Activated naive CD4-positive, alpha-beta T cell treated with anti-CD3 and anti-CD28 coated beads, Interleukin-2, amount 50 U/mL, for 24 hours (primary cell): Measurements from ENCODE around the gene SPECC1.
A peak's percentile ranks its signal among the peaks of the same experiment; 100 is the strongest.

Source experiments
- H3K27ac Mint-ChIP-seq: one replicate; pipeline ENCODE4 v1.8.0; 2021; ENCODE audit warnings: mild to moderate bottlenecking, mixed read lengths
- H3K27me3 Mint-ChIP-seq: one replicate; pipeline ENCODE4 v1.8.0; 2021; ENCODE audit warnings: mixed read lengths
- H3K36me3 Mint-ChIP-seq: one replicate; pipeline ENCODE4 v1.8.0; 2021; ENCODE audit warnings: mixed read lengths
- H3K4me1 Mint-ChIP-seq: one replicate; pipeline ENCODE4 v1.8.0; 2021; ENCODE audit warnings: mixed read lengths
- H3K4me3 Mint-ChIP-seq: one replicate; pipeline ENCODE4 v1.8.0; 2021; ENCODE audit warnings: mild to moderate bottlenecking, mixed read lengths
- H3K9me3 Mint-ChIP-seq: one replicate; pipeline ENCODE4 v1.8.0; 2021; ENCODE audit warnings: mixed read lengths

SPECC1 gene

GRCh38 chr17:20116683-20117309 is 107.6 kb downstream of the SPECC1 start:
- H3K4me1 Mint-ChIP-seq: peaks cover 3% of the 10 kb centered on the region
- H3K9me3 Mint-ChIP-seq: no peaks in the 10 kb centered on the region
- peaks cover 2% of the 10 kb centered on the region for H3K27me3 Mint-ChIP-seq
- no peaks in the 10 kb centered on the region for H3K36me3 Mint-ChIP-seq
- no peak overlapping the region for H3K27ac Mint-ChIP-seq
- H3K4me3 Mint-ChIP-seq: no peak overlapping the region

GRCh38 chr17:20118280-20118679 is 109.1 kb downstream of the SPECC1 start:
- Mint-ChIP-seq H3K9me3 (no peaks in the 10 kb centered on the region), H3K4me3 (no peak overlapping the region), H3K27me3 (peaks cover 2% of the 10 kb centered on the region), H3K4me1 (peaks cover 3% of the 10 kb centered on the region), H3K36me3 (no peaks in the 10 kb centered on the region), H3K27ac (no peak overlapping the region)

- H3K4me3 Mint-ChIP-seq: no peak overlapping the region
- H3K4me1 Mint-ChIP-seq: peaks cover 3% of the 10 kb centered on the region
- H3K27ac Mint-ChIP-seq: no peak overlapping the region
- no peaks in the 10 kb centered on the region for H3K9me3 Mint-ChIP-seq
- H3K36me3 Mint-ChIP-seq: no peaks in the 10 kb centered on the region
- peaks cover 2% of the 10 kb centered on the region for H3K27me3 Mint-ChIP-seq
Measured at GRCh38 chr17:20120836-20121235, 111.7 kb downstream of the SPECC1 start.

- Mint-ChIP-seq H3K4me3 (no peak overlapping the region), H3K9me3 (no peaks in the 10 kb centered on the region), H3K27me3 (peaks cover 2% of the 10 kb centered on the region), H3K27ac (peak overlapping the region; percentile 60), H3K36me3 (no peaks in the 10 kb centered on the region), H3K4me1 (peaks cover 3% of the 10 kb centered on the region)
Measured at GRCh38 chr17:20121359-20122253, 112.4 kb downstream of the SPECC1 start.

GRCh38 chr17:20122254-20122879 is 113.2 kb downstream of the SPECC1 start:
- Mint-ChIP-seq H3K36me3 (no peaks in the 10 kb centered on the region), H3K4me1 (no peaks in the 10 kb centered on the region), H3K4me3 (no peak overlapping the region), H3K27me3 (peaks cover 2% of the 10 kb centered on the region), H3K27ac (no peak overlapping the region), H3K9me3 (no peaks in the 10 kb centered on the region)

GRCh38 chr17:20123209-20123608 is 114.0 kb downstream of the SPECC1 start:
- Mint-ChIP-seq H3K27me3 (peaks cover 2% of the 10 kb centered on the region), H3K36me3 (no peaks in the 10 kb centered on the region), H3K4me1 (no peaks in the 10 kb centered on the region), H3K9me3 (no peaks in the 10 kb centered on the region), H3K4me3 (no peak overlapping the region), H3K27ac (no peak overlapping the region)

GRCh38 chr17:20125724-20126123 is 116.6 kb downstream of the SPECC1 start:
- H3K4me1 Mint-ChIP-seq: no peaks in the 10 kb centered on the region
- no peaks in the 10 kb centered on the region for H3K36me3 Mint-ChIP-seq

GRCh38 chr17:20127360-20128035 is 118.3 kb downstream of the SPECC1 start:
- no peak overlapping the region for H3K27ac Mint-ChIP-seq
- H3K36me3 Mint-ChIP-seq: peaks cover 2% of the 10 kb centered on the region
- H3K27me3 Mint-ChIP-seq: no peaks in the 10 kb centered on the region
- H3K4me3 Mint-ChIP-seq: no peak overlapping the region
- no peaks in the 10 kb centered on the region for H3K9me3 Mint-ChIP-seq
- H3K4me1 Mint-ChIP-seq: no peaks in the 10 kb centered on the region

More at GRCh38 chr17:20125724-20126123, 116.6 kb downstream of the SPECC1 start:
- Mint-ChIP-seq H3K27ac (no peak overlapping the region), H3K4me3 (no peak overlapping the region), H3K27me3 (peaks cover 2% of the 10 kb centered on the region), H3K9me3 (no peaks in the 10 kb centered on the region)

- Mint-ChIP-seq H3K36me3 (peaks cover 2% of the 10 kb centered on the region), H3K4me3 (no peak overlapping the region), H3K9me3 (no peaks in the 10 kb centered on the region), H3K4me1 (no peaks in the 10 kb centered on the region), H3K27me3 (no peaks in the 10 kb centered on the region), H3K27ac (no peak overlapping the region)
Measured at GRCh38 chr17:20128036-20128667, 119.0 kb downstream of the SPECC1 start.

- Mint-ChIP-seq H3K4me3 (no peak overlapping the region), H3K27me3 (no peaks in the 10 kb centered on the region), H3K4me1 (no peaks in the 10 kb centered on the region), H3K36me3 (peaks cover 2% of the 10 kb centered on the region), H3K9me3 (no peaks in the 10 kb centered on the region), H3K27ac (no peak overlapping the region)
Measured at GRCh38 chr17:20133517-20133916, 124.4 kb downstream of the SPECC1 start.

- peaks cover 2% of the 10 kb centered on the region for H3K27me3 Mint-ChIP-seq
- no peaks in the 10 kb centered on the region for H3K36me3 Mint-ChIP-seq
- H3K27ac Mint-ChIP-seq: no peak overlapping the region
- H3K4me3 Mint-ChIP-seq: no peak overlapping the region
- no peaks in the 10 kb centered on the region for H3K9me3 Mint-ChIP-seq
- H3K4me1 Mint-ChIP-seq: no peaks in the 10 kb centered on the region
Measured at GRCh38 chr17:20141198-20141972, 132.2 kb downstream of the SPECC1 start.

GRCh38 chr17:20142268-20142667 is 133.1 kb downstream of the SPECC1 start:
- no peaks in the 10 kb centered on the region for H3K4me1 Mint-ChIP-seq
- H3K9me3 Mint-ChIP-seq: no peaks in the 10 kb centered on the region
- H3K27ac Mint-ChIP-seq: no peak overlapping the region
- no peaks in the 10 kb centered on the region for H3K36me3 Mint-ChIP-seq
- H3K27me3 Mint-ChIP-seq: peaks cover 2% of the 10 kb centered on the region
- H3K4me3 Mint-ChIP-seq: no peak overlapping the region

- H3K4me3 Mint-ChIP-seq: no peak overlapping the region
- no peaks in the 10 kb centered on the region for H3K9me3 Mint-ChIP-seq
- H3K27me3 Mint-ChIP-seq: peaks cover 2% of the 10 kb centered on the region
- no peaks in the 10 kb centered on the region for H3K36me3 Mint-ChIP-seq
- H3K27ac Mint-ChIP-seq: no peak overlapping the region
- H3K4me1 Mint-ChIP-seq: no peaks in the 10 kb centered on the region
Measured at GRCh38 chr17:20143740-20144139, 134.6 kb downstream of the SPECC1 start.

- H3K27me3 Mint-ChIP-seq: peaks cover 2% of the 10 kb centered on the region
- H3K4me1 Mint-ChIP-seq: no peaks in the 10 kb centered on the region
- no peaks in the 10 kb centered on the region for H3K9me3 Mint-ChIP-seq
- no peaks in the 10 kb centered on the region for H3K36me3 Mint-ChIP-seq
- no peak overlapping the region for H3K27ac Mint-ChIP-seq
- no peak overlapping the region for H3K4me3 Mint-ChIP-seq
Measured at GRCh38 chr17:20145567-20145966, 136.4 kb downstream of the SPECC1 start.
